Naive thymus-derived CD4-positive, alpha-beta T cell (primary cell): ENCODE measurements around the gene GNG8. TPM values are rescaled to one million over a fixed set of nuclear protein-coding genes. Genes with fewer than 3 reads are reported as not detected.

Source experiments
- ATAC-seq: fragments of 150-1000 bp; cut with Tn5 transposase; 2 replicates; pipeline ENCODE4 v1.10.0; 2021; ENCODE audit warnings: mild to moderate bottlenecking, moderate library complexity
- CTCF ChIA-PET: fragments of 350-600 bp; sonication (Branson Sonifier 250); formaldehyde crosslinking; loops from one replicate; lab custom pipeline; 2021; ENCODE audit warnings: antibody characterized with exemption; lab: Charles Lee
- POLR2A ChIA-PET: fragments of 350-600 bp; sonication (Branson Sonifier 250); formaldehyde crosslinking; loops from one replicate; lab custom pipeline; 2021; ENCODE audit warnings: antibody characterized with exemption, inconsistent platforms; lab: Charles Lee
- DNase-seq, 9 donors: peaks; one replicate each; pipeline versions ENCODE4 v3.0.0 to v3.0.0-alpha.2; 2020 to 2022; ENCODE audit warnings: mixed read lengths in 1 of 9
- H3K27ac ChIP-seq: one replicate; pipeline ENCODE4 v1.7.0; 2013; ENCODE audit warnings: mild to moderate bottlenecking, low read depth, low read length, moderate library complexity
- H3K27me3 ChIP-seq, 2 donors: one replicate each; pipeline ENCODE4 v1.7.0; 2013; ENCODE audit warnings: low read length in 2 of 2, mild to moderate bottlenecking in 2 of 2, moderate library complexity in 2 of 2; ENCODE audit not compliant: control insufficient read depth in 2 of 2, insufficient read depth in 2 of 2
- H3K36me3 ChIP-seq, 3 experiments: 1 replicate in 2 of 3; 2 replicates in 1 of 3; pipeline ENCODE4 v1.7.0; 2013; ENCODE audit warnings: low read length in 3 of 3, mild to moderate bottlenecking in 3 of 3, moderate library complexity in 1 of 3; ENCODE audit not compliant: insufficient read depth in 3 of 3, control insufficient read depth in 2 of 3
- H3K4me1 ChIP-seq, 2 donors: one replicate each; pipeline ENCODE4 v1.7.0; 2013; ENCODE audit warnings: low read length in 2 of 2, mild to moderate bottlenecking in 2 of 2, moderate library complexity in 1 of 2; ENCODE audit not compliant: control insufficient read depth in 2 of 2, insufficient read depth in 2 of 2
- H3K4me3 ChIP-seq: 2 replicates; pipeline ENCODE4 v1.7.0; 2013; ENCODE audit warnings: mild to moderate bottlenecking, low read length
- H3K9me3 ChIP-seq, 3 experiments: 1 replicate in 2 of 3; 2 replicates in 1 of 3; pipeline ENCODE4 v1.7.0; 2013; ENCODE audit warnings: low read length in 3 of 3; ENCODE audit not compliant: control insufficient read depth in 2 of 3
- H3K27ac Mint-ChIP-seq, 9 donors: one replicate each; pipeline ENCODE4 v1.8.0; 2020 to 2022; ENCODE audit warnings: mixed read lengths in 9 of 9, mild to moderate bottlenecking in 8 of 9, moderate library complexity in 5 of 9, inconsistent platforms in 2 of 9
- H3K27me3 Mint-ChIP-seq, 5 donors: one replicate each; pipeline ENCODE4 v1.8.0; 2021 to 2022; ENCODE audit warnings: mixed read lengths in 5 of 5, mild to moderate bottlenecking in 1 of 5
- H3K36me3 Mint-ChIP-seq, 5 donors: one replicate each; pipeline ENCODE4 v1.8.0; 2020 to 2022; ENCODE audit warnings: mixed read lengths in 5 of 5, mild to moderate bottlenecking in 3 of 5, inconsistent platforms in 1 of 5
- H3K4me1 Mint-ChIP-seq, 7 donors: one replicate each; pipeline ENCODE4 v1.8.0; 2020 to 2022; ENCODE audit warnings: mixed read lengths in 7 of 7, mild to moderate bottlenecking in 3 of 7, inconsistent platforms in 1 of 7
- H3K4me3 Mint-ChIP-seq, 10 donors: one replicate each; pipeline ENCODE4 v1.8.0; 2020 to 2022; ENCODE audit warnings: mild to moderate bottlenecking in 10 of 10, mixed read lengths in 10 of 10, moderate library complexity in 6 of 10, inconsistent platforms in 2 of 10
- H3K9me3 Mint-ChIP-seq, 11 donors: one replicate each; pipeline ENCODE4 v1.8.0; 2020 to 2022; ENCODE audit warnings: mixed read lengths in 11 of 11, mild to moderate bottlenecking in 4 of 11, inconsistent platforms in 1 of 11, moderate library complexity in 1 of 11
- intact Hi-C, 2 donors: fragments of 100-400 bp; cut with micrococcal nuclease; formaldehyde crosslinking; loops; one replicate each; pipeline ENCODE4 v1.15.1; 2023
- polyA plus RNA-seq, 2 donors: library from polyadenylated mRNA; unstranded; fragments of 300-500 nt; fragmentation: Illumina TruSeq; gene quantifications; one replicate each; pipeline ENCODE4 v1.2.3, GENCODE V29; 2021
- total RNA-seq, 6 experiments: library from RNA in 5 of 6; stranded (reverse) in 5 of 6; gene quantifications; 1 replicate in 5 of 6; 2 replicates in 1 of 6; pipeline ENCODE4 v1.2.3 and lab custom pipeline; 2021 to 2026

The GNG8 gene
- total RNA-seq: 10 to 100 TPM in 1 of 5 experiments, 1 to 10 TPM in 1, not detected in 3; 3.2 to 12.3 TPM
- 1 to 10 TPM in 1 of 2 donors, not detected in 1; 9.7 TPM for polyA plus RNA-seq
- total RNA-seq (lab: John Stamatoyannopoulos, UW): 1.1 reads per million

GRCh38 chr19:46635920-46636761, at the start of gene GNG8:
TSS of gene GNG8 (minus strand) at chr19:46636202. CDS start at chr19:46634682, 1,520 bp downstream.
- Histone ChIP-seq H3K36me3 (no peaks in the 10 kb centered on the region), H3K4me1 (peaks cover 28 to 32% of the 10 kb centered on the region in 2 donors), H3K4me3 (no peak within 1 kb of the TSS), H3K9me3 (no peaks in the 10 kb centered on the region), H3K27ac (peak within 1 kb of the TSS; percentile 57), H3K27me3 (no peaks in the 10 kb centered on the region)
- peak within 1 kb of the TSS in 5 of 9 donors; percentile 48 to 88 (median 84) for H3K27ac Mint-ChIP-seq
- ChIA-PET CTCF (interaction anchor here (1.6 to 1.9 kb wide), 3 partner anchors 20 to 26 kb away, joined by 5 to 9 read pairs (median 9); partner anchors contain the start of gene DACT3), POLR2A (interaction anchor here (0.8 to 1.1 kb wide), 3 partner anchors 12 to 25 kb away, joined by 3 to 6 read pairs (median 4); partner anchors contain the start of gene DACT3)
- peak in 2 of 9 donors; percentile 31 to 47 for DNase-seq
- H3K36me3 Mint-ChIP-seq: peaks cover 0 to 3% (median 0%) of the 10 kb centered on the region in 5 donors
- H3K27me3 Mint-ChIP-seq: peaks cover 0 to 20% (median 5%) of the 10 kb centered on the region in 5 donors
- H3K4me3 Mint-ChIP-seq: peak within 1 kb of the TSS in 7 of 10 donors; percentile 58 to 90 (median 69)
- no peaks in the 10 kb centered on the region for H3K9me3 Mint-ChIP-seq
- ATAC-seq: no peak
- H3K4me1 Mint-ChIP-seq: peaks cover 10 to 37% (median 22%) of the 10 kb centered on the region in 7 donors
- intact Hi-C loops: loop anchor here in 1 of 2 donors (2.0 kb wide), 1 partner anchor 477 kb away; the partner anchor contains the start of gene ZC3H4

GRCh38 chr19:46685189-46685588, 49.2 kb upstream of the GNG8 start:
- Histone ChIP-seq H3K4me3 (no peak overlapping the region), H3K4me1 (no peaks in the 10 kb centered on the region), H3K9me3 (no peaks in the 10 kb centered on the region), H3K27me3 (no peaks in the 10 kb centered on the region), H3K27ac (no peak overlapping the region), H3K36me3 (peaks cover 11 to 87% (median 27%) of the 10 kb centered on the region in 3 experiments)
- Mint-ChIP-seq H3K27ac (peak overlapping the region in 3 of 9 donors; percentile 20 to 71 (median 25)), H3K4me3 (no peak overlapping the region), H3K9me3 (no peaks in the 10 kb centered on the region), H3K4me1 (peaks cover 0 to 5% (median 0%) of the 10 kb centered on the region in 7 donors), H3K36me3 (peaks cover under 1 to 23% (median 6%) of the 10 kb centered on the region in 5 donors), H3K27me3 (no peaks in the 10 kb centered on the region)
- POLR2A ChIA-PET: no interaction called here
- CTCF ChIA-PET: no interaction called here
- DNase-seq (no peak), ATAC-seq (no peak)
- intact Hi-C loops: no loop called here

GRCh38 chr19:46678110-46678732, 42.2 kb upstream of the GNG8 start:
- intact Hi-C loops: no loop called here
- Mint-ChIP-seq H3K27me3 (no peaks in the 10 kb centered on the region), H3K36me3 (peaks cover 0 to 38% (median 11%) of the 10 kb centered on the region in 5 donors), H3K4me1 (peaks cover 0 to 18% (median 13%) of the 10 kb centered on the region in 7 donors), H3K4me3 (no peak overlapping the region), H3K27ac (peak overlapping the region in 5 of 9 donors; percentile 68 to 82 (median 76)), H3K9me3 (peaks cover 0 to 2% (median 0%) of the 10 kb centered on the region in 11 donors)
- DNase-seq (peak; percentile 35 to 66 (median 59)), ATAC-seq (peak; percentile 96)
- Histone ChIP-seq H3K9me3 (no peaks in the 10 kb centered on the region), H3K27ac (no peak overlapping the region), H3K27me3 (no peaks in the 10 kb centered on the region), H3K36me3 (peaks cover 27 to 90% (median 33%) of the 10 kb centered on the region in 3 experiments), H3K4me3 (no peak overlapping the region), H3K4me1 (no peaks in the 10 kb centered on the region)
- ChIA-PET CTCF (interaction anchor here (0.8 kb wide), 1 partner anchor 25 kb away, joined by 3 read pairs; no protein-coding TSS in a partner anchor), POLR2A (no interaction called here)

DNA sequence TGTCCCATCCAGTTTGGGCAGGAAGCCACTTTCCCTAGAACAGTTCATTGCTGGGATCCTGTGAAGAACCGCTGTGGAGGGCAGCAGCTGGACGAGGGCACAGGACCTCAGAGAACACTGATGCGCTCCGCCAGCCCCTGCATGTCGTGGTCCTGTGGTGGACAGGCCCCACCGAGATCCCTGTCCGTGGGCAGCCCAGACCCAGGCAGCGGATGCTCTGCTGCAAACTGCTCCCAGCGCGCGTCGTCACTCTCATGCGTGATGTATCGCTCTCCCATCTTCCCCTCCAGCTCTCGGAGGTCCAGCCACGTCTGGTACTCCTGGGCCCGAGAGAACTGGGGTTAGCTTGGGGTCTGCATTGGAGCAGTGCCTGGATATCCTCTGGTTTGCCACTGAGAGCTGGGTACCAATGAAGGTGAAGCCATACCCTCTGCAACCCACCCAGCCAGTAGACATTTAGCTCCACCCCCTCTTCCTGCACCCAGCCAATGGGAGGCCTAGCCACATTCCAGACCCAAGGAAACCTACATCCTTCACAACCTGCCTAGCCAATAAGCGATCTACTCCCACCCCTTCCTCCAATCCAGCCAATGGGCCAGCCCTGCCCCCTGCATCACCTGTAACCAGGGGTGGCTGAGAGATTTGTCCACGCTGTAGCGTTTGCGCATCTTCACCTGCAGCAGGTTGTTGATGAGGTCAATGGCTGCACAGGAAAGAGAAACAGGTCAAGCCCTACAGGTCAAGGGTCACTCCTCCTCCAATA, 38.6 kb upstream of the GNG8 start:
- Histone ChIP-seq H3K27ac (no peak overlapping the region), H3K4me3 (no peak overlapping the region), H3K36me3 (peaks cover 10 to 76% (median 26%) of the 10 kb centered on the region in 3 experiments), H3K9me3 (peaks cover 0 to 3% (median 0%) of the 10 kb centered on the region in 3 experiments), H3K4me1 (no peaks in the 10 kb centered on the region), H3K27me3 (no peaks in the 10 kb centered on the region)
- ChIA-PET POLR2A (no interaction called here), CTCF (interaction anchor here (0.6 kb wide), 1 partner anchor 28 kb away, joined by 5 read pairs; no protein-coding TSS in a partner anchor)
- Mint-ChIP-seq H3K27me3 (no peaks in the 10 kb centered on the region), H3K4me3 (no peak overlapping the region), H3K9me3 (peaks cover 0 to 7% (median 2%) of the 10 kb centered on the region in 11 donors), H3K4me1 (peaks cover 0 to 14% (median 11%) of the 10 kb centered on the region in 7 donors), H3K36me3 (peaks cover 4 to 46% (median 23%) of the 10 kb centered on the region in 5 donors), H3K27ac (peak overlapping the region in 5 of 9 donors; percentile 15 to 87 (median 70))
- ATAC-seq (no peak), DNase-seq (no peak)
- intact Hi-C loops: no loop called here

DNA sequence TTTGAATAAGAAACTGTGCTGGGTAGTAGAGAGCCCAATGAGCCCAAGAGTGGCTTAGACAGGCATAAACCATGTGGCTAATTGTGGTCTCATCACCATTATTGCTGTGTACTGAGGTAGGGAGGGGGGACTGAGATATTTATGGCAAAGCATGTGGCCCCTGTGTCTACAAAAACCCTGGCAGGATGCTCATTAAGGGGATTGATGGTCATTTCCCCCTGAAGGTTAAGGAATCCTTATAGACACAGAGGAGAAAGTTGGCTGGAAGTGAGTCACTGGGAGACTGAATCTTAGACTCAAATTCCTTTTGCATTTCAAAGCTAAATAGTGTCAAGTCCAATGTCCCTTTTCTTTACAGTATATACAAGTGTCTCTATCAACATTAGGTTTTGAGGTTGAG, 34.8 kb upstream of the GNG8 start:
- Mint-ChIP-seq H3K27me3 (no peaks in the 10 kb centered on the region), H3K36me3 (peaks cover 4 to 33% (median 23%) of the 10 kb centered on the region in 5 donors), H3K4me1 (peaks cover 0 to 7% (median 0%) of the 10 kb centered on the region in 7 donors), H3K4me3 (no peak overlapping the region), H3K27ac (peak overlapping the region in 3 of 9 donors; percentile 32 to 55 (median 38)), H3K9me3 (peaks cover 0 to 7% (median 2%) of the 10 kb centered on the region in 11 donors)
- H3K27ac ChIP-seq: no peak overlapping the region
- intact Hi-C loops: no loop called here
- H3K27me3 ChIP-seq: no peaks in the 10 kb centered on the region
- ChIA-PET CTCF (interaction anchor here (1.6 kb wide), 1 partner anchor 9 kb away, joined by 5 read pairs; no protein-coding TSS in a partner anchor), POLR2A (no interaction called here)
- H3K4me1 ChIP-seq: no peaks in the 10 kb centered on the region
- H3K9me3 ChIP-seq: peaks cover 0 to 3% (median 0%) of the 10 kb centered on the region in 3 experiments
- ATAC-seq (no peak), DNase-seq (no peak)
- H3K4me3 ChIP-seq: no peak overlapping the region
- H3K36me3 ChIP-seq: peaks cover 0 to 38% (median 12%) of the 10 kb centered on the region in 3 experiments
